GM12892 (cell line): Measurements from ENCODE around the gene FNDC1.
"Not testable (repeated sequence)": the region's sequence is repeated elsewhere in the genome, so short reads cannot be mapped to it uniquely, and the experiment has no call there.

Source experiments
- POLR2A ChIP-seq: IDR thresholded peaks from 2 replicates; pipeline ENCODE4 v1.6.1; 2011; ENCODE audit warnings: low read depth, low read length, control low read depth
- POLR2AphosphoS5 ChIP-seq: IDR thresholded peaks from 2 replicates; pipeline ENCODE4 v1.6.1; 2011; ENCODE audit warnings: low read depth, low read length, control low read depth
- TAF1 ChIP-seq: IDR thresholded peaks from 2 replicates; pipeline ENCODE4 v1.6.1; 2011; ENCODE audit warnings: low read depth, mild to moderate bottlenecking, control low read depth, low read length, borderline replicate concordance

GRCh38 chr6:159284661-159285060 lies 115.5 kb downstream of the FNDC1 start:
- TF ChIP-seq POLR2A, TAF1, POLR2AphosphoS5: not testable (repeated sequence)
